GM21786 (cell line): ENCODE measurements around the gene RXRA.

Source experiments
- ATAC-seq: cut with Tn5 transposase; IDR thresholded peaks from one replicate; pipeline ENCODE4 v1.9.1; 2021; ENCODE audit not compliant: unreplicated experiment

The RXRA gene

GRCh38 chr9:134336228-134336627 lies 10.0 kb downstream of the RXRA start:
- ATAC-seq = no peak

DNA sequence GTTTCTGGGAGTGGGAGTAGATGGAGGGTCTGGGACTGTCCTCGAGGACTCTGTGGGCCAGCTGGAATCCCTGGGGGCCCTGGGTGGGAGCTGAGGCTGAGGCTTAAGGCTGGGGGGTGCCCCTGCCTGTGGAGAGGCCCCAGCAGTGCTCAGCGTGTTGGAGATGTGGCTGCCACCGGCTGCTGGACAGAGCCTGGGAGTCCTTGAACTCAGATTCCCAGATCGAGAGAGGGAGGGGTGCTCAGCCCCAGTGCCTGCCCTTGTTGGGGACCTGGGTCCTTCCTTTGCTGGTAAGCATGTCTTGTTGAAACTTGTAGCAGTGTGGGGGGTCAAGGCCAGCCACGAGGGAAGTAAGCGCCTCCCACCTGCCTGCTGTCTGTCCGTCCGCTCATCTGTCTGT lies 10.7 kb downstream of the RXRA start:
- no peak for ATAC-seq

GRCh38 chr9:134337469-134337868 lies 11.2 kb downstream of the RXRA start:
- no peak for ATAC-seq

DNA sequence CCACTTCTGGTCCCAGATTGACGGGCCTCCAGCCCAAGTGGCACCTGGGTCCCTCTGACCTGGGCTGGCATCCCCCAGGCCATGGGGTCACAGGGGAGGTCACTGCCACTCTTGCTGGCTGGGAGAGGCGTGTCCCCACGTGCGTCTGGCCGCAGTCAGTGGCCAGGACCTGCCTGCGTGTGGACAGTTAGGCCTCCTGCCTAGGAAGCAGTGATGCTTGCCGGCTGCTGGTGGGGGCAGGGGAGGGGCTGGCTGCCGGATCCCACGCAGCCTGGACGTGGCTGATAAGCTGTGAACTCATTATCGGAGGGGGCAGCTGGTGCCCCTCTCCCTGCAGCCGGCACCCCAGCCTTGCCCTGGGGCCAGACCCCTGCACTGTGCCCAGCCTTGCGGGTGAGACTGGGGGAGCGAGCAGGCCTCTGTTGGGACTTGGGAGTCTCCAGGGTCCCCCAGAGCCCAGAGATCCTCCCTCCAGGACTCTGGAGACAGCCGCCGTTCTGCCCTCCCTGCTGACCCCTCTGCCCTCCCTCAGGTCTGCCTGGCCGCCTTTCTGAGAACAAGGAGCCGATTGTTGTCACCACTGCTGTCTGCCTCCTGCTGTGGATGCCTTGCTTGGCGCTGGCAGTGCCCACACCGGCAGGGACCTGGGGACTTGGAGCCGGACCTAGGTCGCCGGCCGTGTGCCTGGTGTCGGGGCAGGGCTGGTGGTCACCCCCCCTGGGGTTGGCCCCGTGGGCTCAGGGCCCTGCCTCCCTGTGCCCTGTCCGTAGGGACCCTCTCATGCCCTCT lies 12.3 kb downstream of the RXRA start:
- no peak for ATAC-seq

DNA sequence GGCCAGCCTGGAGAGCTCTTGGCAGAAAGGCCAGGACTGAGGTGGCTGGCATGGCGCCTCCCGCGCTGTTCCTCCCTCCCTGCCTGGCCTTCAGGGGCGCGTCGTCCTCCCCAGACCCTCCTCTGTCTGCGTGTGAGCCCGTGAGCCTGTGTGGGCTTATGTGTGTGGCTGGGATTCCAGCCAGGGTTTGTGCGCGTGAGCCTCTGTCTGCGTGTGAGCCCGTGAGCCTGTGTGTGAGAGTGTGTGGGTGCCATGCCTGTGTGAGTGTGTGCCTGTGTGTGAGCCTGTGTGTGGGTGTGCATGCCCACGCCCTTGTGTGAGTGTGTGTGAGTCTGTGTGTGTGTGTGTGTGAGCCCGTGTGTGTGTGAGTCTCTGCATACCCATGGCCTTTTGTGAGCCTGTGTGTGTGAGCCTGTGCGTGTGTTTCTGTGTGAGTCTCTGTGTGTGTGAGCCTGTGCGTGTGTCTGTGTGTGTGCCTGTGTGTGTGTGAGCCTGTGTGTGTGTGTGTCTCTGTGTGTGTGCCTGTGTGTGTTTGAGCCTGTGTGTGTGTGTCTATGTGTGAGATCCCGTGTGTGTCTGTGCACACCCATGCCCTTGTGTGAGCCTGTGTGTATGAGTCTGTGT lies 13.0 kb downstream of the RXRA start:
- ATAC-seq = no peak

- no peak for ATAC-seq
Observed at GRCh38 chr9:134340475-134341160, 14.4 kb downstream of the RXRA start.

- ATAC-seq = no peak
Observed at GRCh38 chr9:134341306-134341705, 15.1 kb downstream of the RXRA start.

DNA sequence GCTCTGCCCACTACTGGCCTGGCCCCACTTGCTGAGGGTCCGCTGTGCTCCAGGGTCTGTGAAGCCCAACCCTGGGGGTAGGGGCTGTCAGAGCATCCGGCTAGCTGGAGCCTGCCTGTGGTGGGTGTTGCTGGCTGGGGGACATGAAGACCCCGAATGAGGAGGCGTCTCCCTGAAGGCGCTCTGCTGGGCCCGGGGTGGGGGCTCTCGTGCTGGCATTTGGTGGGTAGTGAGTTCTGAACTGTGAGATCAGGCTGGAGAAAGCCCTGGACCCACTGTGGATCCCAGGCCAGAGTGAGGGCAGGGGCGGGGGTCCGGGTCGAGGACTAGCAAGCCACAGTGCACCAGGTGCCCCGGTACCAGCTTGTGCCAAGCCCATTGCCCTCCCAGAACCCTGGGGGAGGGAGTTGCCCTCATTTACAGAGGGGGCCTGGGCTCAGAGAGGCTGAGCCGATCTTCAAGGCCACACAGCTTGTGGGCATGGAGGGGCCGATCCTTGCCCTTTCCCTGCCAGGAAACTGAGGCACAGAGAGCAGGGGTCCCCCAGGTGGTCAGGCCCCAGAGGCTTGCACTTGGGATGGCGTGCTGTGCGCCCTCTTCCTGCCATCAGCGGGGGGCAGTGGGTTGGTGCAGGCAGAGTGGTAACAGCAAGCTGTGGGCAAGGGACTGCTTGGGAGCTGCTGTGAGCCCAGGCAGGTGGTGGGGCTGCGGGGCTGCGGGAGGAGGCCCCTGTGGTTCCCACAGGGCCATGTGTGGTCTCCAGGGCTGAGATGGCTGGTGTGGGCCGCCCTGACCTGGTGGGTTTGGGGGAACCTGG lies 15.9 kb downstream of the RXRA start:
- ATAC-seq = no peak

DNA sequence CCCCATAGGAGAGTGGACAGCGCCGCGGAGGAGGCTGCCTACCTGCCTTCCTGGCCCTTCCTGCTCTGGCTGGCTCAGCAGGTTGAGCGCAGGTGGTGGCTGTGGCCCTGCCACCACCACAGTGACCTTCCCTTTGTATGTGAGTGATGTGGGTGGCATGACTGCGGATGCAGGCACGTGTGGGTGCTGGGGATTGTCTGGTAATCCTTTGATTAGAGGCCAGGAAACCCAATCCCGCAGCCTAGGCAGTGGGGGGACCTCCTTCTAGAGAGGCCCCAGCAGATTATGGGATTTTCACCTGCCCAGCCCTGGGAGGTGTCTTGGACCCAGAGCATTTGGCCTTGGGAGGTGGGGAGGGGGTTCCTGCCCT lies 16.5 kb downstream of the RXRA start:
- no peak for ATAC-seq

DNA sequence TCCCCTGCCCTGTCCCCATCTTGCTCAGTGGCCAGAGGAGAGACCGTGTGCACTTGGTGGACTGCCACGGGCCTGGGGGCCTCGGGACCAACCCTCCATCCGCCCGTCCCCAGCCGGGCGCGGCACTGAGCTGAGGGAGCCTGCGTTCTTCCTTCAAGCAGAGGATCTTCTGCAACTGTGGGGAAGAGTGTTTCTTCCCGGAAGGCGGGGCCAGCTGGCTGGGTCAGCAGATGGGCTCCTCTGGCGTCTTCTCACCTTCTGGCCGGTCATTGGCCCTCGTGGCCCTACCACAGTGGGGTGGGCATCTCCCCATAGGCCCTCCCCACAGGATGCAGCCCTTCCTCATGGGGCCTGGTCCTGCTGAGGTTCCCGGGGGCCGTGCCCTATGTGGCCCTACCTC lies 17.4 kb downstream of the RXRA start:
- no peak for ATAC-seq

GRCh38 chr9:134344068-134344799 lies 18.0 kb downstream of the RXRA start:
- ATAC-seq = no peak

- no peak for ATAC-seq
Observed at GRCh38 chr9:134344800-134345310, 18.6 kb downstream of the RXRA start.

DNA sequence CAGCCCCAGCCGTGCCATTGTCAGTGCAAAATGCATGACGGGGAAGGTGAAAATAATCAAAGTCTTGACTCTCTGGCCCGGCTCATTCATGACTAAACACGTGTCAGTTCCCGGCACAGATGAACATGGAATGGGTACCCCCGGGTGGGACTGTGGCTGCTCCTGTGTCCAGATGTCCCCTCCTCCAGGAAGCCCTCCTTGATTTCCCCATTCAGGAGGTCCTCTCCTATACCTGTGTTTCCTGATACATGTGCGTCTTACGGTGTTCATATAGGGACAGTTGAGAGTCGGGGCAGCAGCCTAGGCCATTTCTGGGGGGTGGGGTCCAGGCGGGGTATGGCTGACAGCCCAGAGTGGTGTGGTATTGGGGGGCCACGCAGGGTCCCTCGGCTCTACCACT lies 19.5 kb downstream of the RXRA start:
- no peak for ATAC-seq

- no peak for ATAC-seq
Observed at GRCh38 chr9:134346151-134346550, 19.9 kb downstream of the RXRA start.

GRCh38 chr9:134346840-134347583 lies 20.8 kb downstream of the RXRA start:
- ATAC-seq = no peak

DNA sequence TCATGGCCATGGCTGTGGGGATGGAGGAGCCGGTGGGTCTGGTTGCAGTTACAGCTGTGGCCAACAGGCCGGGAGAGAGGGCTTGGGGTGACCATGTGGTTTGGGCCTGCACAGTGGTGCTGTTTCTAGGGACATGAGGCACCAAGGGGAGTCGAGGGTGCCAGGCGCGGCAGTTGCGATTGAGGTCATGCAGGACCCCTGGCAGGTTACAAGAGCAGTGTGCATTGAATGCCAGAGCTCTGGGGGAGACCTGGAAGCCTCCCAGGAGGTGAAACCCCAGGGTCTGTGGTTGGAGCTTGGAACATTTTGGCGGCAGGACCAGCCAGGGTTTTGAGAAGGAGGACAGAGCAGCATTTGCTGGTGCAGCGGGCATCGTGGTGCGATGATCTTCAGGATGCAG lies 21.7 kb downstream of the RXRA start:
- ATAC-seq = no peak

DNA sequence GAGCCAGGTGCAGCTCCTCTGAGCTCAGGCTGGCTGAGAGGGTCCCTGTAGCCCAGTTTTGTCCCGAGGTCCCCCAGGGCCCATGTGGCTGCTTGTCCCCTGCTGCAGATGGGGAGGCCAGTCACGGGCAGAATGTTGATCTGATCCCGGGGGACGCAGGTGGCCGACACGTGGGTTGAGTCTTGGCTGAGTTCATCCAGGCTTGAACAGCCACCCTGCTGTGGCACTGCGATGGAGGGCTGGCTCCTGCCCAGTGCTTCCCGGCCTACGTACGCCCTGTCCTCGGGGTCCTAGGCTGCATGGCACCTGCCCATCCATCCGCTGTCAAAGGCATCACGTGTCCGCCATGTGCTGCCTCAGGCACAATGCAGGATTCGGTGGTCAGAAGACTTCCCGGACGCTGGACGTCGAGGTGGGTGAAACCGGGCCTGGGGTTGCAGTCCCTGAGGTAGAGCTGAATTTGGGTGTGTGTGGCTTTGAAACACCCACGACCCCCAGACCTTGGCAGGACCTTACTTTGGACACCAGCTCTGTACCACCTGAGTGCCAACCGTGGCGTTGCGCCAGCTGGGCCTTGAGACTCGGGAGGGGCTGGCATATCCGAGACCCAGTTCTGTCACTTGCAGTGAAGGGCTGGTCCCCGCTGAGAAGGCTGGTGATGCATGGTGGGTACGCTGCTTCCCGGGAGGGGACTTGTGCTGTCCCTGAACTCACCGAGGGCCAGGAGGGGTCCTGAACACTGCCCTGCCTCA lies 22.3 kb downstream of the RXRA start:
- no peak for ATAC-seq

DNA sequence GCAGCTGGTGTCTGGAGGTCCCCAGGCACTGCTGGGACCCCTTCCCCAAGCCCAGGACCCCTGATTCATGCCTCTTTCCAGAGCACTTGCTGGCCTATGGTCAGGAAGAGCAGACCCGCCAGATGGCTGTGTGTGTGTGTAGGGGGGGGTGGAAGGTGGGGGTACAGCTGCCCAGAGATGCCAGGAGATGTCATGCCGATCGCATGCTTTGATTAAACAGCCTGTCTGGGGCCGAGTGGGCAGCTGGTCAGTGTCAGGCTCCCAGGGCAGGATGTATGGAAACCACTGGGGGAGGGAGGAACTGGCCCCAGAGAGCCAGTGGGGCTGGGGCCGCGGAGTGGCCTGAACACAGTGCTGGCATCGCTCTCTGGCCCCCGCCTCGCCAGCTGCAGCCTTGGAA lies 23.7 kb downstream of the RXRA start:
- no peak for ATAC-seq

GRCh38 chr9:134350416-134350994 lies 24.2 kb downstream of the RXRA start:
- ATAC-seq = no peak
